ENCODE results near the gene ACOT2.

Gene ACOT2

GRCh38 chr14:73616831-73617230 is 47.8 kb downstream of the ACOT2 start:
- no peak for DNase-seq

- DNase-seq, result no peak
These were observed 50.5 kb downstream of the ACOT2 start for GRCh38 chr14:73619524-73619923.

GRCh38 chr14:73620268-73620667 is 51.3 kb downstream of the ACOT2 start:
- no peak for DNase-seq

- DNase-seq, result no peak
These were observed 54.6 kb downstream of the ACOT2 start for GRCh38 chr14:73623504-73624054.

Data from GDM1 (cell line).